Endothelial cell of umbilical vein (primary cell): ENCODE data around the gene RNF150. TPM values are rescaled to one million over a fixed set of nuclear protein-coding genes. Genes with fewer than 3 reads are reported as not detected.

Experiments
- BruUV-seq: library from RNA; stranded (reverse); fragments of 400-500 nt; replicated peaks from 2 replicates; lab custom pipeline; 2021; lab: Mats Ljungman, UMichigan
- CTCF ChIA-PET: fragments of 300-600, 350-600 bp; sonication (Branson Sonifier 250); formaldehyde crosslinking; loops from one replicate; lab custom pipeline; 2021; ENCODE audit warnings: antibody characterized with exemption, inconsistent platforms; lab: Charles Lee
- POLR2A ChIA-PET: fragments of 300-600, 350-600 bp; sonication (Branson Sonifier 250); formaldehyde crosslinking; loops from one replicate; lab custom pipeline; 2021; ENCODE audit warnings: antibody characterized with exemption, inconsistent platforms; lab: Charles Lee
- DNase-seq: peaks from one replicate; pipeline ENCODE4 v3.0.0-alpha.2; 2011; ENCODE audit warnings: low read depth, low spot score
- FAIRE-seq: peaks from 2 replicates; lab custom pipeline; 2011; peaks lifted over from hg19 to GRCh38; lab: Jason Lieb, UNC
- H2AFZ ChIP-seq: 2 replicates; pipeline ENCODE4 v1.6.0; 2012; ENCODE audit warnings: low read depth, low read length, control low read depth, inconsistent platforms
- H3K27ac ChIP-seq: 2 replicates; pipeline ENCODE4 v1.5.1; 2011; ENCODE audit warnings: low read depth, mild to moderate bottlenecking, control low read depth, low read length, moderate library complexity; ENCODE audit not compliant: insufficient read depth
- H3K27me3 ChIP-seq, 2 experiments: 2 replicates each; pipeline versions ENCODE4 v1.6.0 to v1.6.1; 2011; ENCODE audit warnings: low read length in 2 of 2, mixed read lengths in 1 of 2; ENCODE audit not compliant: control insufficient read depth in 2 of 2, insufficient read depth in 2 of 2
- H3K36me3 ChIP-seq, 2 experiments: 2 replicates in 1 of 2; 3 replicates in 1 of 2; pipeline ENCODE4 v1.5.1; 2011; ENCODE audit warnings: low read length in 2 of 2, mild to moderate bottlenecking in 1 of 2, moderate library complexity in 1 of 2; ENCODE audit not compliant: control insufficient read depth in 2 of 2, insufficient read depth in 2 of 2; ENCODE audit errors: extremely low read depth in 1 of 2
- H3K4me1 ChIP-seq: 3 replicates; pipeline ENCODE4 v1.5.1; 2011; ENCODE audit warnings: mild to moderate bottlenecking, low read length; ENCODE audit not compliant: control insufficient read depth, insufficient read depth; ENCODE audit errors: extremely low read depth
- H3K4me2 ChIP-seq: 2 replicates; pipeline ENCODE4 v1.6.1; 2011; ENCODE audit warnings: low read length, control low read depth, mixed read lengths; ENCODE audit not compliant: insufficient read depth
- H3K4me3 ChIP-seq, 3 experiments: fragments of 200-600 bp in 1 of 3; sonication (generic), shearing (Covaris generic) in 1 of 3; replicated peaks in 1 of 3; 2 replicates each; pipeline ENCODE4 v1.5.1; 2011 to 2016; ENCODE audit warnings: control low read depth in 3 of 3, low read length in 3 of 3, mild to moderate bottlenecking in 2 of 3, inconsistent platforms in 1 of 3, low read depth in 1 of 3, moderate library complexity in 1 of 3; ENCODE audit not compliant: insufficient read depth in 1 of 3
- H3K79me2 ChIP-seq: 2 replicates; pipeline ENCODE4 v1.6.0; 2012; ENCODE audit warnings: low read length, inconsistent platforms; ENCODE audit not compliant: control insufficient read depth, insufficient read depth
- H3K9ac ChIP-seq: replicated peaks from 2 replicates; pipeline ENCODE3; 2011; ENCODE audit warnings: low read length, control low read depth; ENCODE audit not compliant: insufficient read depth; ENCODE audit errors: extremely low read depth
- H3K9me1 ChIP-seq: replicated peaks from 3 replicates; pipeline ENCODE4 v1.6.0; 2011; ENCODE audit warnings: mild to moderate bottlenecking, low read length; ENCODE audit not compliant: control insufficient read depth, insufficient read depth; ENCODE audit errors: extremely low read depth
- H3K9me3 ChIP-seq: replicated peaks from 2 replicates; pipeline ENCODE4 v1.5.1; 2012; ENCODE audit warnings: low read length, inconsistent platforms; ENCODE audit not compliant: control insufficient read depth, insufficient read depth
- H4K20me1 ChIP-seq: replicated peaks from 2 replicates; pipeline ENCODE3; 2011; ENCODE audit warnings: mild to moderate bottlenecking, low read length; ENCODE audit not compliant: control insufficient read depth, insufficient read depth; ENCODE audit errors: extremely low read depth
- CTCF ChIP-seq, 2 donors: IDR thresholded peaks; 1 replicate in 1 of 2; 2 replicates in 1 of 2; pipeline ENCODE4 v1.5.1; 2011; ENCODE audit warnings: low read length in 2 of 2, mild to moderate bottlenecking in 2 of 2, moderate library complexity in 2 of 2, control low read depth in 1 of 2, inconsistent platforms in 1 of 2, low read depth in 1 of 2; ENCODE audit not compliant: insufficient read depth in 1 of 2; ENCODE audit errors: extremely low read depth in 1 of 2
- EZH2 ChIP-seq: IDR thresholded peaks from 2 replicates; pipeline ENCODE4 v1.6.1; 2012; ENCODE audit warnings: borderline replicate concordance, low read depth, mild to moderate bottlenecking, moderate library complexity, low read length, inconsistent platforms; ENCODE audit not compliant: severe bottlenecking
- FOS ChIP-seq: IDR thresholded peaks from 2 replicates; pipeline ENCODE4 v1.6.1; 2011; ENCODE audit warnings: mild to moderate bottlenecking, low read length, moderate library complexity, borderline replicate concordance; ENCODE audit not compliant: insufficient read depth
- GATA2 ChIP-seq: IDR thresholded peaks from 2 replicates; pipeline ENCODE4 v1.7.0; 2011; ENCODE audit warnings: low read depth, mild to moderate bottlenecking, moderate library complexity, mixed read lengths, low read length; ENCODE audit not compliant: insufficient read length, insufficient read depth
- JUN ChIP-seq: IDR thresholded peaks from 2 replicates; pipeline ENCODE4 v1.6.1; 2011; ENCODE audit warnings: borderline replicate concordance, low read depth; ENCODE audit not compliant: insufficient read length, insufficient read depth
- MYC ChIP-seq: IDR thresholded peaks from one replicate; pipeline ENCODE4 v1.6.1; 2011; ENCODE audit warnings: mild to moderate bottlenecking, low read depth, low read length
- POLR2A ChIP-seq: IDR thresholded peaks from 2 replicates; pipeline ENCODE4 v1.6.1; 2012; ENCODE audit warnings: low read depth, mild to moderate bottlenecking, control low read depth, low read length
- POLR2AphosphoS5 ChIP-seq: IDR thresholded peaks from 2 replicates; pipeline ENCODE4 v1.6.1; 2012; ENCODE audit warnings: low read depth, mild to moderate bottlenecking, control low read depth, low read length, moderate library complexity; ENCODE audit not compliant: insufficient read depth
- dilution Hi-C: fragments of 300-500 bp; cut with MboI; formaldehyde crosslinking; loops from one replicate; pipeline ENCODE4 v1.15.0; 2019; ENCODE audit warnings: low sequenced_read_pairs; ENCODE audit not compliant: extremely low pct_ligation_motif_present
- intact Hi-C: fragments of 100-400 bp; cut with micrococcal nuclease; formaldehyde crosslinking; loops from one replicate; pipeline ENCODE4 v1.10.0; 2022
- polyA plus RNA-seq, 4 experiments: library from polyadenylated mRNA; depleted of rRNA in 3 of 4; stranded (reverse) in 3 of 4; unstranded in 1 of 4; fragments of >200 nt; gene quantifications; 2 replicates each; pipeline versions ENCODE4 v1.2.1 to v1.2.3, GENCODE V29; 2011 to 2012; ENCODE audit warnings: missing spikeins in 1 of 4
- total RNA-seq: library from RNA; stranded (reverse); gene quantifications from 2 replicates; pipeline ENCODE4 v1.2.3, GENCODE V29; 2021
- TF ChIP-seq, protein P1 (sequence below): IDR thresholded peaks from 2 replicates; pipeline ENCODE4 v1.6.1; 2011; ENCODE audit not compliant: insufficient read depth, insufficient read length

Gene RNF150
- total and polyA plus RNA-seq, 2 donors (not counting 3 experiments of a cell fraction or from before 2014, with no cell fraction given) = 0.33 to 0.35 TPM

DNA sequence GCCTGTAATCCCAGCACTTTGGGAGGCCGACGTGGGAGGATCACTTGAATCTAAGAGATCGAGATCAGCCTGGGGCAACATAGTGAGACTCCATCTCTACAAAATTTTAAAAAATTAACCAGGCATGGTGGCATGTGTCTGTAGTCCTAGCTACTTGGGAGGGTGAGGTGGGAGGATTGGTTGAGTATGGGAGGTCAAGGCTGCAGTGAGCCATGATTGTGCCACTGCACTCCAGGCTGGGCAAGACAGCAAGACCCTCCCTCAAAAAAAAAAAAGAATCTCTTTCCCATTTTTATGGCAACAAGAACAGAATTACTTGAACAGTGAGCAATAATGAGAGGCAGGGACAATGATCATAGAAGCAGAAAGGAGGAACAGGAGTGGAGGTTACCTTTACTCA is 94.8 kb downstream of the RNF150 start:
- intact Hi-C loops (no loop called here), dilution Hi-C loops (no loop called here)
- no peaks in the 10 kb centered on the region for H3K36me3 ChIP-seq
- no peak for TF ChIP-seq POLR2A
- TF ChIP-seq CTCF (IDR thresholded peaks at IDR 0.05; ENCODE audit: extremely low read depth in 1 of 2, insufficient read depth in 1 of 2, low read depth in 1 of 2, low read length in 2 of 2) = no peak
- no peak for TF ChIP-seq POLR2AphosphoS5
- TF ChIP-seq, protein P1, sequence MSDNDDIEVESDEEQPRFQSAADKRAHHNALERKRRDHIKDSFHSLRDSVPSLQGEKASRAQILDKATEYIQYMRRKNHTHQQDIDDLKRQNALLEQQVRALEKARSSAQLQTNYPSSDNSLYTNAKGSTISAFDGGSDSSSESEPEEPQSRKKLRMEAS = no peak
- TF ChIP-seq JUN = no peak
- no peak for TF ChIP-seq MYC
- no peak for TF ChIP-seq FOS
- TF ChIP-seq EZH2 = no peak
- no peak for TF ChIP-seq GATA2
- no peak overlapping the region for H3K4me3 ChIP-seq
- H3K4me2 ChIP-seq = no peak overlapping the region
- no peak overlapping the region for H2AFZ ChIP-seq
- FAIRE-seq (no peak), DNase-seq (no peak)
- H3K4me1 ChIP-seq = no peaks in the 10 kb centered on the region
- no peak overlapping the region for H3K27ac ChIP-seq
- H3K79me2 ChIP-seq = no peaks in the 10 kb centered on the region
- H3K9me1 ChIP-seq = no peaks in the 10 kb centered on the region
- BruUV-seq = no TSS peak
- ChIA-PET CTCF (no interaction called here), POLR2A (no interaction called here)
- H3K9me3 ChIP-seq = no peaks in the 10 kb centered on the region
- no peak overlapping the region for H3K9ac ChIP-seq
- no peaks in the 10 kb centered on the region for H3K27me3 ChIP-seq
- H4K20me1 ChIP-seq = no peaks in the 10 kb centered on the region
